Endothelial cell of umbilical vein (primary cell): ENCODE data around the gene PUDP. TPM values are rescaled to one million over a fixed set of nuclear protein-coding genes. Genes with fewer than 3 reads are reported as not detected.

Experiments
- BruUV-seq: library from RNA; stranded (reverse); fragments of 400-500 nt; replicated peaks from 2 replicates; lab custom pipeline; 2021; lab: Mats Ljungman, UMichigan
- CTCF ChIA-PET: fragments of 300-600, 350-600 bp; sonication (Branson Sonifier 250); formaldehyde crosslinking; loops from one replicate; lab custom pipeline; 2021; ENCODE audit warnings: antibody characterized with exemption, inconsistent platforms; lab: Charles Lee
- POLR2A ChIA-PET: fragments of 300-600, 350-600 bp; sonication (Branson Sonifier 250); formaldehyde crosslinking; loops from one replicate; lab custom pipeline; 2021; ENCODE audit warnings: antibody characterized with exemption, inconsistent platforms; lab: Charles Lee
- DNase-seq: peaks from one replicate; pipeline ENCODE4 v3.0.0-alpha.2; 2011; ENCODE audit warnings: low read depth, low spot score
- FAIRE-seq: peaks from 2 replicates; lab custom pipeline; 2011; peaks lifted over from hg19 to GRCh38; lab: Jason Lieb, UNC
- H2AFZ ChIP-seq: 2 replicates; pipeline ENCODE4 v1.6.0; 2012; ENCODE audit warnings: low read depth, low read length, control low read depth, inconsistent platforms
- H3K27ac ChIP-seq: 2 replicates; pipeline ENCODE4 v1.5.1; 2011; ENCODE audit warnings: low read depth, mild to moderate bottlenecking, control low read depth, low read length, moderate library complexity; ENCODE audit not compliant: insufficient read depth
- H3K27me3 ChIP-seq, 2 experiments: 2 replicates each; pipeline versions ENCODE4 v1.6.0 to v1.6.1; 2011; ENCODE audit warnings: low read length in 2 of 2, mixed read lengths in 1 of 2; ENCODE audit not compliant: control insufficient read depth in 2 of 2, insufficient read depth in 2 of 2
- H3K36me3 ChIP-seq, 2 experiments: 2 replicates in 1 of 2; 3 replicates in 1 of 2; pipeline ENCODE4 v1.5.1; 2011; ENCODE audit warnings: low read length in 2 of 2, mild to moderate bottlenecking in 1 of 2, moderate library complexity in 1 of 2; ENCODE audit not compliant: control insufficient read depth in 2 of 2, insufficient read depth in 2 of 2; ENCODE audit errors: extremely low read depth in 1 of 2
- H3K4me1 ChIP-seq: 3 replicates; pipeline ENCODE4 v1.5.1; 2011; ENCODE audit warnings: mild to moderate bottlenecking, low read length; ENCODE audit not compliant: control insufficient read depth, insufficient read depth; ENCODE audit errors: extremely low read depth
- H3K4me2 ChIP-seq: 2 replicates; pipeline ENCODE4 v1.6.1; 2011; ENCODE audit warnings: low read length, control low read depth, mixed read lengths; ENCODE audit not compliant: insufficient read depth
- H3K4me3 ChIP-seq, 3 experiments: fragments of 200-600 bp in 1 of 3; sonication (generic), shearing (Covaris generic) in 1 of 3; replicated peaks in 1 of 3; 2 replicates each; pipeline ENCODE4 v1.5.1; 2011 to 2016; ENCODE audit warnings: control low read depth in 3 of 3, low read length in 3 of 3, mild to moderate bottlenecking in 2 of 3, inconsistent platforms in 1 of 3, low read depth in 1 of 3, moderate library complexity in 1 of 3; ENCODE audit not compliant: insufficient read depth in 1 of 3
- H3K79me2 ChIP-seq: 2 replicates; pipeline ENCODE4 v1.6.0; 2012; ENCODE audit warnings: low read length, inconsistent platforms; ENCODE audit not compliant: control insufficient read depth, insufficient read depth
- H3K9ac ChIP-seq: replicated peaks from 2 replicates; pipeline ENCODE3; 2011; ENCODE audit warnings: low read length, control low read depth; ENCODE audit not compliant: insufficient read depth; ENCODE audit errors: extremely low read depth
- H3K9me1 ChIP-seq: replicated peaks from 3 replicates; pipeline ENCODE4 v1.6.0; 2011; ENCODE audit warnings: mild to moderate bottlenecking, low read length; ENCODE audit not compliant: control insufficient read depth, insufficient read depth; ENCODE audit errors: extremely low read depth
- H3K9me3 ChIP-seq: replicated peaks from 2 replicates; pipeline ENCODE4 v1.5.1; 2012; ENCODE audit warnings: low read length, inconsistent platforms; ENCODE audit not compliant: control insufficient read depth, insufficient read depth
- H4K20me1 ChIP-seq: replicated peaks from 2 replicates; pipeline ENCODE3; 2011; ENCODE audit warnings: mild to moderate bottlenecking, low read length; ENCODE audit not compliant: control insufficient read depth, insufficient read depth; ENCODE audit errors: extremely low read depth
- CTCF ChIP-seq, 2 donors: IDR thresholded peaks; 1 replicate in 1 of 2; 2 replicates in 1 of 2; pipeline ENCODE4 v1.5.1; 2011; ENCODE audit warnings: low read length in 2 of 2, mild to moderate bottlenecking in 2 of 2, moderate library complexity in 2 of 2, control low read depth in 1 of 2, inconsistent platforms in 1 of 2, low read depth in 1 of 2; ENCODE audit not compliant: insufficient read depth in 1 of 2; ENCODE audit errors: extremely low read depth in 1 of 2
- EZH2 ChIP-seq: IDR thresholded peaks from 2 replicates; pipeline ENCODE4 v1.6.1; 2012; ENCODE audit warnings: borderline replicate concordance, low read depth, mild to moderate bottlenecking, moderate library complexity, low read length, inconsistent platforms; ENCODE audit not compliant: severe bottlenecking
- FOS ChIP-seq: IDR thresholded peaks from 2 replicates; pipeline ENCODE4 v1.6.1; 2011; ENCODE audit warnings: mild to moderate bottlenecking, low read length, moderate library complexity, borderline replicate concordance; ENCODE audit not compliant: insufficient read depth
- GATA2 ChIP-seq: IDR thresholded peaks from 2 replicates; pipeline ENCODE4 v1.7.0; 2011; ENCODE audit warnings: low read depth, mild to moderate bottlenecking, moderate library complexity, mixed read lengths, low read length; ENCODE audit not compliant: insufficient read length, insufficient read depth
- JUN ChIP-seq: IDR thresholded peaks from 2 replicates; pipeline ENCODE4 v1.6.1; 2011; ENCODE audit warnings: borderline replicate concordance, low read depth; ENCODE audit not compliant: insufficient read length, insufficient read depth
- MAX ChIP-seq: IDR thresholded peaks from 2 replicates; pipeline ENCODE4 v1.6.1; 2011; ENCODE audit not compliant: insufficient read depth, insufficient read length
- MYC ChIP-seq: IDR thresholded peaks from one replicate; pipeline ENCODE4 v1.6.1; 2011; ENCODE audit warnings: mild to moderate bottlenecking, low read depth, low read length
- POLR2A ChIP-seq: IDR thresholded peaks from 2 replicates; pipeline ENCODE4 v1.6.1; 2012; ENCODE audit warnings: low read depth, mild to moderate bottlenecking, control low read depth, low read length
- POLR2AphosphoS5 ChIP-seq: IDR thresholded peaks from 2 replicates; pipeline ENCODE4 v1.6.1; 2012; ENCODE audit warnings: low read depth, mild to moderate bottlenecking, control low read depth, low read length, moderate library complexity; ENCODE audit not compliant: insufficient read depth
- dilution Hi-C: fragments of 300-500 bp; cut with MboI; formaldehyde crosslinking; loops from one replicate; pipeline ENCODE4 v1.15.0; 2019; ENCODE audit warnings: low sequenced_read_pairs; ENCODE audit not compliant: extremely low pct_ligation_motif_present
- intact Hi-C: fragments of 100-400 bp; cut with micrococcal nuclease; formaldehyde crosslinking; loops from one replicate; pipeline ENCODE4 v1.10.0; 2022
- polyA plus RNA-seq, 4 experiments: library from polyadenylated mRNA; depleted of rRNA in 3 of 4; stranded (reverse) in 3 of 4; unstranded in 1 of 4; fragments of >200 nt; gene quantifications; 2 replicates each; pipeline versions ENCODE4 v1.2.1 to v1.2.3, GENCODE V29; 2011 to 2012; ENCODE audit warnings: missing spikeins in 1 of 4
- total RNA-seq: library from RNA; stranded (reverse); gene quantifications from 2 replicates; pipeline ENCODE4 v1.2.3, GENCODE V29; 2021

The PUDP gene
- total and polyA plus RNA-seq, 2 donors (not counting 3 experiments of a cell fraction or from before 2014, with no cell fraction given), result 17.3 to 22.5 TPM

GRCh38 chrX:7045238-7045955, 102.6 kb downstream of the PUDP start:
- intact Hi-C loops (no loop called here), dilution Hi-C loops (no loop called here)
- BruUV-seq, result no TSS peak
- CTCF ChIA-PET, result interaction anchor here (1.0 to 1.6 kb wide), 2 partner anchors 64 to 103 kb away, joined by 3 read pairs; partner anchors contain the start of gene PUDP
- no peak overlapping the region for H3K9ac ChIP-seq
- no peak overlapping the region for H3K4me3 ChIP-seq
- H2AFZ ChIP-seq, result no peak overlapping the region
- H3K4me1 ChIP-seq, result no peaks in the 10 kb centered on the region
- no peaks in the 10 kb centered on the region for H3K27me3 ChIP-seq
- POLR2A ChIA-PET, result no interaction called here
- TF ChIP-seq JUN, result no peak
- no peak for TF ChIP-seq MAX
- no peak for TF ChIP-seq GATA2
- TF ChIP-seq FOS, result no peak
- no peak for TF ChIP-seq POLR2A
- TF ChIP-seq MYC, result no peak
- TF ChIP-seq CTCF (IDR thresholded peaks at IDR 0.05; ENCODE audit: extremely low read depth in 1 of 2, insufficient read depth in 1 of 2, low read depth in 1 of 2, low read length in 2 of 2), result no peak
- TF ChIP-seq EZH2, result no peak
- no peak for TF ChIP-seq POLR2AphosphoS5
- DNase-seq (no peak), FAIRE-seq (no peak)
- H3K9me3 ChIP-seq, result no peaks in the 10 kb centered on the region
- H3K4me2 ChIP-seq, result no peak overlapping the region
- no peaks in the 10 kb centered on the region for H3K36me3 ChIP-seq
- H3K9me1 ChIP-seq, result no peaks in the 10 kb centered on the region
- no peak overlapping the region for H3K27ac ChIP-seq
- no peaks in the 10 kb centered on the region for H3K79me2 ChIP-seq
- H4K20me1 ChIP-seq, result no peaks in the 10 kb centered on the region
